Lower leg skin (tissue), 4 donors: ENCODE data around the gene MEAF6. TPM values are rescaled to one million over a fixed set of nuclear protein-coding genes. Genes with fewer than 3 reads are reported as not detected.
"Not testable (repeated sequence)": the region's sequence is repeated elsewhere in the genome, so short reads cannot be mapped to it uniquely, and the experiment has no call there.

ENCODE experiments used
- DNase-seq, 2 donors: peaks; one replicate each; pipeline ENCODE4 v3.0.0-alpha.2; 2019; ENCODE audit warnings: low spot score in 2 of 2
- H3K4me3 ChIP-seq: fragments of 200-600 bp; sonication (generic); 2 replicates; pipeline ENCODE4 v1.5.1; 2017; ENCODE audit warnings: mild to moderate bottlenecking, low read depth; ENCODE audit not compliant: poor library complexity, severe bottlenecking
- CTCF ChIP-seq, 3 donors: fragments of 450-650 bp; IDR thresholded peaks; one replicate each; pipeline ENCODE4 v1.5.1; 2016; ENCODE audit warnings: antibody characterized with exemption in 3 of 3, mild to moderate bottlenecking in 3 of 3, moderate library complexity in 2 of 3
- POLR2A ChIP-seq, 2 donors: fragments of 450-650 bp; IDR thresholded peaks; one replicate each; pipeline ENCODE4 v1.6.1; 2016 to 2017; ENCODE audit warnings: antibody characterized with exemption in 2 of 2, mild to moderate bottlenecking in 1 of 2, moderate library complexity in 1 of 2
- WGBS, 2 donors: methylation state at CpG; one replicate each; pipeline ENCODE4 v1.1.5; 2018; 5-methylcytosine and 5-hydroxymethylcytosine counted together
- intact Hi-C: fragments of 100-400 bp; cut with DNase I; formaldehyde crosslinking; loops from one replicate; pipeline ENCODE4 v1.15.0; 2023; ENCODE audit warnings: low total_unique reads
- total RNA-seq, 4 donors: library from RNA; depleted of rRNA; stranded (reverse); fragments of >200 nt; gene quantifications; one replicate each; pipeline ENCODE4 v1.1.0, GENCODE V29; 2016

Gene MEAF6
- total RNA-seq, 4 donors from 2014 or later = 55.7 to 94.2 (median 77.8) TPM

- TF ChIP-seq POLR2A (IDR thresholded peaks at IDR 0.05) (no peak), CTCF (IDR thresholded peaks at IDR 0.05) (no peak)
- intact Hi-C loops = no loop called here
- DNase-seq = no peak
- whole genome bisulfite sequencing, 2 donors = 83 to 86% methylated on average over 1 of the region's 1 CpG
- H3K4me3 ChIP-seq = no peak overlapping the region
Observed at GRCh38 chr1:37517569-37517968, 3.0 kb upstream of the MEAF6 start.

GRCh38 chr1:37515185-37516034 is 844 bp upstream of the MEAF6 start:
- 71 to 74% methylated on average over 18 of the region's 18 CpGs for WGBS, 2 donors
- DNase-seq = no peak

GRCh38 chr1:37513795-37514349 is 694 bp downstream of the MEAF6 start:
- intact Hi-C loops = no loop called here
- WGBS, 2 donors = 2% methylated on average over 17 to 22 of the region's 26 CpGs
- H3K4me3 ChIP-seq = peak overlapping the region; percentile 92
- no peak for TF ChIP-seq POLR2A (IDR thresholded peaks at IDR 0.05)
- no peak for TF ChIP-seq CTCF (IDR thresholded peaks at IDR 0.05)
- no peak for DNase-seq

More at GRCh38 chr1:37515185-37516034, 844 bp upstream of the MEAF6 start:
- TF ChIP-seq POLR2A (IDR thresholded peaks at IDR 0.05) (no peak), CTCF (IDR thresholded peaks at IDR 0.05) (no peak)
- intact Hi-C loops = no loop called here
- H3K4me3 ChIP-seq = peak overlapping the region; percentile 92

- 85 to 89% methylated on average over 4 of the region's 4 CpGs for WGBS, 2 donors
- intact Hi-C loops = no loop called here
- no peak for TF ChIP-seq POLR2A (IDR thresholded peaks at IDR 0.05)
- no peak for TF ChIP-seq CTCF (IDR thresholded peaks at IDR 0.05)
- DNase-seq = no peak
- no peak overlapping the region for H3K4me3 ChIP-seq
Observed at GRCh38 chr1:37509181-37509580, 5.4 kb downstream of the MEAF6 start.

GRCh38 chr1:37506740-37507139 is 7.8 kb downstream of the MEAF6 start:
- no peak for DNase-seq
- WGBS, 2 donors = 92 to 94% methylated on average over 2 of the region's 2 CpGs
- no peak for TF ChIP-seq CTCF (IDR thresholded peaks at IDR 0.05)
- TF ChIP-seq POLR2A (IDR thresholded peaks at IDR 0.05) = no peak
- intact Hi-C loops = no loop called here
- H3K4me3 ChIP-seq = no peak overlapping the region

- peak in 1 of 2 donors; percentile 12 for DNase-seq
- intact Hi-C loops, H3K4me3 ChIP-seq: not testable (repeated sequence)
- WGBS, 2 donors = 98% methylated on average over 2 of the region's 2 CpGs
Observed at GRCh38 chr1:37502791-37503190, 11.8 kb downstream of the MEAF6 start.
